GM23248 (cell line): ENCODE results near the gene ERC1. TPM values are rescaled to one million over a fixed set of nuclear protein-coding genes. Genes with fewer than 3 reads are reported as not detected.
A peak's percentile ranks its signal among the peaks of the same experiment; 100 is the strongest.

ENCODE experiments used
- DNase-seq: peaks from one replicate; pipeline ENCODE4 v3.0.0-alpha.2; 2015
- H2AFZ ChIP-seq: fragments of 200-600 bp; sonication (generic); 2 replicates; pipeline ENCODE4 v1.6.1; 2016; ENCODE audit warnings: antibody characterized with exemption
- H3F3A ChIP-seq: fragments of 200-600 bp; sonication (generic); 2 replicates; pipeline ENCODE4 v1.6.1; 2016; ENCODE audit warnings: mild to moderate bottlenecking, antibody characterized with exemption, mixed run types; ENCODE audit not compliant: insufficient read depth
- H3K27ac ChIP-seq: fragments of 200-600 bp; sonication (generic); 2 replicates; pipeline ENCODE4 v1.5.1; 2016; ENCODE audit warnings: mild to moderate bottlenecking
- H3K27me3 ChIP-seq: fragments of 200-600 bp; sonication (generic); replicated peaks from 2 replicates; pipeline ENCODE4 v1.6.1; 2016; ENCODE audit warnings: mild to moderate bottlenecking; ENCODE audit not compliant: insufficient read depth
- H3K36me3 ChIP-seq: fragments of 200-600 bp; sonication (generic); 2 replicates; pipeline ENCODE4 v1.6.1; 2016; ENCODE audit warnings: low read depth, mild to moderate bottlenecking
- H3K4me1 ChIP-seq: fragments of 200-600 bp; sonication (generic); 2 replicates; pipeline ENCODE4 v1.6.1; 2016; ENCODE audit warnings: mild to moderate bottlenecking; ENCODE audit not compliant: insufficient read depth
- H3K4me2 ChIP-seq: fragments of 200-600 bp; sonication (generic); one replicate; pipeline ENCODE4 v1.6.1; 2016; ENCODE audit warnings: mild to moderate bottlenecking; ENCODE audit not compliant: unreplicated experiment
- H3K4me3 ChIP-seq: fragments of 200-600 bp; sonication (generic); 2 replicates; pipeline ENCODE4 v1.5.1; 2016; ENCODE audit warnings: mild to moderate bottlenecking
- H3K79me2 ChIP-seq: fragments of 200-600 bp; sonication (generic); 2 replicates; pipeline ENCODE4 v1.6.1; 2016; ENCODE audit warnings: mild to moderate bottlenecking; ENCODE audit not compliant: insufficient read depth
- H3K9ac ChIP-seq: fragments of 200-600 bp; sonication (generic); 2 replicates; pipeline ENCODE4 v1.6.1; 2016; ENCODE audit warnings: mild to moderate bottlenecking
- H3K9me2 ChIP-seq: fragments of 200-600 bp; sonication (generic); 2 replicates; pipeline ENCODE4 v1.6.1; 2016; ENCODE audit warnings: mixed run types, mild to moderate bottlenecking, moderate library complexity; ENCODE audit not compliant: insufficient read depth
- H3K9me3 ChIP-seq: fragments of 200-600 bp; sonication (generic); one replicate; pipeline ENCODE4 v1.6.1; 2017; ENCODE audit warnings: low read depth
- H4K20me1 ChIP-seq: fragments of 200-600 bp; sonication (generic); 2 replicates; pipeline ENCODE4 v1.6.0; 2016; ENCODE audit not compliant: insufficient read depth
- EZH2 ChIP-seq: fragments of 200-600 bp; sonication (generic); IDR thresholded peaks from 2 replicates; pipeline ENCODE4 v1.6.1; 2018; ENCODE audit warnings: antibody characterized with exemption, mild to moderate bottlenecking; ENCODE audit not compliant: insufficient read depth, poor library complexity, severe bottlenecking
- EZH2phosphoT487 ChIP-seq: fragments of 200-600 bp; sonication (generic); IDR thresholded peaks from 2 replicates; pipeline ENCODE4 v1.6.1; 2018; ENCODE audit warnings: antibody characterized with exemption, moderate library complexity, mild to moderate bottlenecking, low read depth; ENCODE audit not compliant: insufficient read depth
- WGBS, 2 experiments: methylation state at CpG; one replicate each; pipeline ENCODE4 v1.1.6; 2015 to 2017; ENCODE audit warnings: low lambda C conversion rate in 2 of 2, low coverage in 1 of 2; ENCODE audit errors: missing lambda C conversion rate in 2 of 2; 5-methylcytosine and 5-hydroxymethylcytosine counted together
- in situ Hi-C: fragments of 300-500 bp; cut with MboI; formaldehyde crosslinking; loops from 2 replicates; pipeline ENCODE4 v1.15.0; 2020
- polyA plus RNA-seq: library from polyadenylated mRNA; unstranded; fragments of >200 nt; fragmentation: Nextera tagmentation; extraction: Ambion mirVana; gene quantifications from 2 replicates; pipeline ENCODE4 v1.2.1, GENCODE V29; 2016
- total RNA-seq: library from RNA; depleted of rRNA; stranded (reverse); fragments of >200 nt; shearing (Covaris generic); gene quantifications from 2 replicates; pipeline ENCODE4 v1.2.3, GENCODE V29; 2014

ERC1 gene
- total and polyA plus RNA-seq, 2 experiments from 2014 or later = 21.5 to 23.3 TPM

GRCh38 chr12:1287446-1287975, 296.5 kb downstream of the ERC1 start:
- Histone ChIP-seq H3K4me3 (no peak overlapping the region), H3K9ac (no peak overlapping the region), H3K4me2 (no peak overlapping the region), H3K4me1 (peaks cover 11% of the 10 kb centered on the region), H4K20me1 (no peaks in the 10 kb centered on the region), H3K36me3 (no peaks in the 10 kb centered on the region; the same call in 1 of the 2 replicates), H3K79me2 (peaks cover 14% of the 10 kb centered on the region; the same call in 1 of the 2 replicates), H3F3A (peaks cover 10% of the 10 kb centered on the region), H3K9me3 (no peaks in the 10 kb centered on the region), H3K27ac (no peak overlapping the region), H3K9me2 (no peaks in the 10 kb centered on the region), H3K27me3 (no peaks in the 10 kb centered on the region), H2AFZ (no peak overlapping the region)
- no peak for DNase-seq
- WGBS, 2 experiments = 87 to 89% methylated on average over 3 of the region's 3 CpGs
- in situ Hi-C loops = no loop called here
- TF ChIP-seq EZH2 = no peak
- TF ChIP-seq EZH2phosphoT487 = no peak

DNA sequence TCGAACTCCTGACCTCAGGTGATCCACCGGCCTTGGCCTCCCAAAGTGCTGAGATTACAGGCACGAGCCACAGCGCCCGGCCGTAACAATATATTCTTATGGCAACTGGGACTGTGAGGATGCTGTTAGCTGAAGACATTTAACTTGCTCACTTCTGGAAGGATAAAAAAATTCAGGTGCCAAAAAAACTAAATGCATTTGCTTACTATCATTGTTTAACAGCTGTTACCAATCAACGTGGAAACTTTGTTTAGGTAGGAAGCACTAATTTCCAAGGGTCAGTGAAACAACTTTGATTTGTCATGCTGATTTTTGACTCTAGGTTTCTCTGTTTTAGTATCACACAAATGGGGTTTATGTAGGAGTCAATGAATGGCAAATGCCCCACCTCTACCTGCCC, 297.3 kb downstream of the ERC1 start:
- Histone ChIP-seq H4K20me1 (no peaks in the 10 kb centered on the region), H2AFZ (no peak overlapping the region), H3K4me3 (no peak overlapping the region), H3K9me3 (no peaks in the 10 kb centered on the region), H3K4me1 (peaks cover 3% of the 10 kb centered on the region; the same call in 1 of the 2 replicates), H3K36me3 (no peaks in the 10 kb centered on the region; the same call in 1 of the 2 replicates), H3K9me2 (no peaks in the 10 kb centered on the region), H3K4me2 (no peak overlapping the region), H3K9ac (no peak overlapping the region), H3K79me2 (peaks cover 12% of the 10 kb centered on the region; the same call in 1 of the 2 replicates), H3F3A (peaks cover 7% of the 10 kb centered on the region; the same call in 1 of the 2 replicates), H3K27ac (no peak overlapping the region), H3K27me3 (no peaks in the 10 kb centered on the region)
- 98 to 100% methylated on average over 7 of the region's 7 CpGs for WGBS, 2 experiments
- TF ChIP-seq EZH2 (no peak), EZH2phosphoT487 (no peak)
- in situ Hi-C loops = no loop called here
- no peak for DNase-seq

DNA sequence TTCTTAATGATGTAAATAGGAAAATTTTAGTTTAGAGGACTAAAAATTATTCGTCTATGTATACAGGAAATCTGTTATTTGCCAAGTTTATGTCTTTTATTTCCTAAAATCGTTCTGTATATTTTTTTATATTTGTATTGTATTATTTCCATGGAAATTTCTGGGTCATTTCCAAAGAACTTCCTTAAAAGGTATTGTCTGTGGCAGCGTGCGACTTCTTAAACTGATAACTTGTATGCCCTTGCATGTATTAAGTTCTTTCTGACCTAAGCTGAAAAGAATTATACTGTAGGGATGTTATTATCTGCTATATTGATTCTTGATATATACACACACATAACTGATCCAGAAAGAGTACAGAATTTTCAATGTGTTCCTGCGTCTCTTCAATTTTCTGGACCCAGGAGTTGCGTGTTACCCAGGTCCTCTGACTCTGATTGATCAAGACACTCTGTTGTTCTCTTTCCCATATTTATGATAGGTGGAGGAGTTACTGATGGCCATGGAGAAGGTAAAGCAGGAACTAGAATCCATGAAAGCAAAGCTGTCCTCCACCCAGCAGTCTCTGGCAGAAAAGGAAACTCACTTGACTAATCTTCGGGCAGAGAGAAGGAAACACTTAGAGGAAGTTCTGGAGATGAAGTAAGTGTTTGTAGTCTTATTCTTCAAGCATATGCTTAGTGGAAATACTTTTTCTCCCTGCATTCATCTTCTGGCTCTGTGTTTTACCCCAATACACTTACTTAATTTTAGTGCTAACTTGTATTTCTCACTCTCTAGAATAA, 298.5 kb downstream of the ERC1 start:
- in situ Hi-C loops = no loop called here
- WGBS, 2 experiments = 68 to 75% methylated on average over 7 of the region's 7 CpGs
- Histone ChIP-seq H3F3A (peaks cover 7% of the 10 kb centered on the region; the same call in 1 of the 2 replicates), H3K4me1 (no peaks in the 10 kb centered on the region), H3K4me3 (no peak overlapping the region), H3K4me2 (no peak overlapping the region), H3K36me3 (peaks cover 3% of the 10 kb centered on the region; the same call in 1 of the 2 replicates), H3K9me2 (no peaks in the 10 kb centered on the region), H4K20me1 (no peaks in the 10 kb centered on the region), H2AFZ (0 out of 2 replicates have a peak overlapping the region, but pooled peaks have one; percentile 17), H3K27me3 (no peaks in the 10 kb centered on the region), H3K27ac (no peak overlapping the region), H3K9ac (0 out of 2 replicates have a peak overlapping the region, but pooled peaks have one; percentile 10), H3K9me3 (no peaks in the 10 kb centered on the region), H3K79me2 (peaks cover 3% of the 10 kb centered on the region; the same call in 1 of the 2 replicates)
- TF ChIP-seq EZH2phosphoT487 (no peak), EZH2 (no peak)
- DNase-seq = peak; percentile 14

DNA sequence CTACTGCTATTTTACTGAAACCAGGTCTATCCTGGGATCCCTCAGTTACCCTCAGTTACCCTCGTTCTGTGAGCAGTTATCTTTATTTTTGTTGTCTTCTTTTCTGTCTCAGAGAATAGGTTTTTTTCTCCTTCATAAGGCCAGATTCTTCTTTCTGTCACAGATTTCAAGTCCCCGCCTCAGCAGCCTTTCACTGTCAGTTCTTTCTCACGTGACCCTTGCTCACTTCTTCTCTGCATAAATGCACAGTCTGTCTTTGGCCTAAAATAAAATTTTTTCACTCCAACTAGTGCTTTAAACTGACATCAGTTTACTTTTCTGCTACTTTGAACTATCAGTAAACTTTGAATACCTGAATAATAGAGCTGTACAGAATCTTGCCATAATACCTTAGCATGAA, 299.7 kb downstream of the ERC1 start:
- no peak overlapping the region for H3K4me2 ChIP-seq
- WGBS, 2 experiments = 66 to 67% methylated on average over 3 of the region's 3 CpGs
- H3K27ac ChIP-seq = no peak overlapping the region
- no peaks in the 10 kb centered on the region for H3K9me3 ChIP-seq
- H4K20me1 ChIP-seq = no peaks in the 10 kb centered on the region
- in situ Hi-C loops = no loop called here
- no peak for DNase-seq
- H3K4me3 ChIP-seq = no peak overlapping the region
- no peaks in the 10 kb centered on the region for H3K79me2 ChIP-seq
- TF ChIP-seq EZH2phosphoT487 (no peak), EZH2 (no peak)
- H3K9me2 ChIP-seq = no peaks in the 10 kb centered on the region
- peaks cover 3% of the 10 kb centered on the region; the same call in 1 of the 2 replicates for H3K36me3 ChIP-seq
- no peak overlapping the region for H2AFZ ChIP-seq
- no peak overlapping the region for H3K9ac ChIP-seq
- H3K27me3 ChIP-seq = no peaks in the 10 kb centered on the region
- peaks cover 7% of the 10 kb centered on the region; the same call in 1 of the 2 replicates for H3F3A ChIP-seq
- no peaks in the 10 kb centered on the region for H3K4me1 ChIP-seq
